Heart left ventricle (tissue), 13 donors: ENCODE measurements around the gene JAG1.

Experiments used
- CTCF ChIP-seq, 12 donors: fragments of 200-600 bp; sonication (generic) in 4 of 12; IDR thresholded peaks; one replicate each; pipeline versions ENCODE4 v1.5.0 to v1.8.0; 2018 to 2022; ENCODE audit warnings: antibody characterized with exemption in 12 of 12, mild to moderate bottlenecking in 5 of 12
- POLR2A ChIP-seq, 2 donors: fragments of 450-650 bp; IDR thresholded peaks; one replicate each; pipeline ENCODE4 v1.6.1; 2017; ENCODE audit warnings: antibody characterized with exemption in 2 of 2, mild to moderate bottlenecking in 2 of 2, moderate library complexity in 2 of 2
- donor health status: ischemic (EF 13 %, LVEDD 7.1; RV severe dilation, severe dysfunction).
- donor health status: DM: no; HTN: yes; CAD: no.
- donor health status: DM: no; HTN: no; CAD: no.
- donor health status: ischemic (EF 25% LVEDD 6.9; RV normal size, moderate dysfunction).
- donor health status: ischemic (EF 25% LVEDD 5.7; RV mildly dilated, moderate dysfunction).
- donor health status: ischemic (EF 35%, LVEDD 5.7; RV mildly dilated, moderate dysfunction).
- donor health status: nonischemic (EF 11% LVEDD 7.7; RV severe dilation, severe dysfunction).
- donor health status: DM: yes; HTN: yes; CAD: no.
- donor health status: PGD.
- donor health status: ischemic (EF 29% LVEDD 5.4; RV normal size, mild dysfunction).
- donor health status: nonischemic (EF 23%, LVEDD 6.1; RV moderate dilation, normal function).

GRCh38 chr20:10649080-10649796 lies 24.6 kb downstream of the JAG1 start:
- no peak for TF ChIP-seq CTCF (IDR thresholded peaks at IDR 0.05)
- TF ChIP-seq POLR2A (IDR thresholded peaks at IDR 0.05), result no peak
